Measurements from ENCODE around the gene TAF13. TPM values are rescaled to one million over a fixed set of nuclear protein-coding genes. Genes with fewer than 3 reads are reported as not detected.

The TAF13 gene
- total and polyA plus RNA-seq, 5 experiments from 2014 or later, result 1.5 to 11.6 (median 1.7) TPM

- POLR2A ChIA-PET, result interaction anchor here (4.6 kb wide), 1 partner anchor 10 kb away, joined by 73 read pairs; no protein-coding TSS in a partner anchor
- Mint-ChIP-seq H3K4me1 (peaks cover 25 to 41% (median 36%) of the 10 kb centered on the region in 4 donors), H3K4me3 (no peak overlapping the region), H3K27ac (peak overlapping the region in 9 of 10 donors; percentile 12 to 100 (median 64)), H3K36me3 (no peaks in the 10 kb centered on the region), H3K9me3 (no peaks in the 10 kb centered on the region), H3K27me3 (peaks cover 0 to 7% (median 0%) of the 10 kb centered on the region in 5 donors)
- ATAC-seq (no peak), DNase-seq (peak in 1 of 10 donors; percentile 12)
Measured at GRCh38 chr1:109109906-109110305, 34.1 kb upstream of the TAF13 start.

GRCh38 chr1:109107785-109108184 lies 32.0 kb upstream of the TAF13 start:
- H3K4me1 Mint-ChIP-seq, result peaks cover 12 to 23% (median 21%) of the 10 kb centered on the region in 4 donors
- H3K4me3 Mint-ChIP-seq, result no peak overlapping the region
- no peaks in the 10 kb centered on the region for H3K9me3 Mint-ChIP-seq
- H3K36me3 Mint-ChIP-seq, result no peaks in the 10 kb centered on the region
- H3K27ac Mint-ChIP-seq, result peak overlapping the region in 1 of 10 donors; percentile 39
- DNase-seq, result no peak
- ATAC-seq, result no peak
- peaks cover 0 to 4% (median 0%) of the 10 kb centered on the region in 5 donors for H3K27me3 Mint-ChIP-seq
- POLR2A ChIA-PET, result no interaction called here

- DNase-seq (no peak), ATAC-seq (no peak)
- Mint-ChIP-seq H3K9me3 (no peaks in the 10 kb centered on the region), H3K4me3 (no peak overlapping the region), H3K36me3 (no peaks in the 10 kb centered on the region), H3K27me3 (no peaks in the 10 kb centered on the region), H3K27ac (peak overlapping the region in 6 of 10 donors; percentile 3 to 69 (median 43)), H3K4me1 (peaks cover 9 to 27% (median 14%) of the 10 kb centered on the region in 4 donors)
- POLR2A ChIA-PET, result no interaction called here
Measured at GRCh38 chr1:109105881-109106280, 30.1 kb upstream of the TAF13 start.

DNA sequence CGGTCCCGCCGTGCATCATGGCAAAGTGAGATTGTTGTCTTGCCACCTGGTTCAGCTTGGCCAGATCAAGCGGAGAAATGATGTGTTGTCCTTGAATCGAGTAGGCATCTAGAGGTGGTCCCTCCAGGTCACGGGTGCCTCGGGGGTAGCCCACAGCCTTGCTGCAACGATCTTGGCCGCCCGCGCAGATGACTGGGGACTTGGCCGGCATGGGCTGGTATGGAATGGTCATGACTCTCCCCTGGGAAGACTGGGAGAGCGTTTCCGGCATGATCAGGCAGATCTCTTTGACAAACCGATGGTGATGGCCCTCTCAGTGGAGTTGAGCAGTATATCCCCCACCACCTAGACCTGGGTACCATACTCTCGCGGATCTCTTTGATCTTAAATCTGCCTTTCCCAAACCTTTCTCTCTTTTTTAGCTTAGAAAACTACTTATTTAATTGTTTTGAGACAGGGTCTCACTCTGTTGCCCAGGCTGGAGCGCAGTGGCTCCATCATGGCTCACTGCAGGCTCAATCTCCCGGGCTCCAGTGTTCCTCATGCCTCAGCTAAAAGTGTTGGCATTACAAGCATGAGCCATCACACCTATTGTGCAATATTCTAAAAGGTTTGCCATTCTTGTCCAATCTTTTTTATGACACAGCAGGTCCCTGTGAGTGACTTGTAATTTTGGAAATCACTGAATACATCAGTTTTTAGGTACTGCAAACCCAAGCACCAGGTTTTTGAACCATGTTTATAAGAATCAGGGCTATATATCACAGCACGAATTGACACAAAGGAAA lies 28.8 kb upstream of the TAF13 start:
- POLR2A ChIA-PET, result no interaction called here
- Mint-ChIP-seq H3K4me3 (peak overlapping the region in 1 of 10 donors; percentile 14), H3K4me1 (peaks cover 9 to 22% (median 14%) of the 10 kb centered on the region in 4 donors), H3K9me3 (no peaks in the 10 kb centered on the region), H3K27me3 (peaks cover 0 to 3% (median 0%) of the 10 kb centered on the region in 5 donors), H3K36me3 (no peaks in the 10 kb centered on the region), H3K27ac (peak overlapping the region in 9 of 10 donors; percentile 16 to 84 (median 49))
- ATAC-seq, result no peak
- DNase-seq, result no peak

GRCh38 chr1:109099938-109100773 lies 24.4 kb upstream of the TAF13 start:
- H3K4me3 Mint-ChIP-seq, result peak overlapping the region; percentile 91 to 99 (median 96)
- H3K27ac Mint-ChIP-seq, result peak overlapping the region; percentile 96 to 99 (median 98)
- peaks cover 6 to 30% (median 14%) of the 10 kb centered on the region in 4 donors for H3K4me1 Mint-ChIP-seq
- DNase-seq (peak; percentile 89 to 99 (median 96)), ATAC-seq (peak; percentile 87 to 90)
- H3K36me3 Mint-ChIP-seq, result peaks cover 0 to 16% (median 2%) of the 10 kb centered on the region in 3 donors
- POLR2A ChIA-PET, result interaction anchor here (0.5 to 3.9 kb wide), 37 partner anchors 8 to 1275 kb away, joined by 3 to 103 read pairs (median 4); partner anchors contain the start of genes ATXN7L2, CELSR2, CLCC1 and ELAPOR1
- no peaks in the 10 kb centered on the region for H3K9me3 Mint-ChIP-seq
- peaks cover 0 to 3% (median 0%) of the 10 kb centered on the region in 5 donors for H3K27me3 Mint-ChIP-seq

DNA sequence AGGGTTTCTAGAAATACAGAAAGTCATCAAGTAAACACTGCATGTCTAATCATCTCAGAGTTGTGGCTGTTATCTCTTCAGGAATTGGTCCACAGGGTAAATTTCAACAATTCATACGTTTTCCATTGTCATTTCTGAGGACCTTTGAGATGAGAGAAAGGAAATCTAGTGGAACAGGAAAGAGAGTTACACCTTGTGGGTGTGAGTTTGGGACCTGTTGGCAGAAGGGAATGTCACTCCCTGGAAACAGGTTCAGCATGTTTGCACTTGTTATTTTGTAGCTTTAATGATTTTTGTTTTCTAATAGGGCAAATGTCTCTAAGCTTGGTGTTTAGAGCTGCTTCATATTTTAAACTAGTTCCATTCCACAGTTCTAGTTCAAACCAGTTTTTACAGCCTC lies 20.3 kb upstream of the TAF13 start:
- ATAC-seq (no peak), DNase-seq (no peak)
- peaks cover 0 to 3% (median 0%) of the 10 kb centered on the region in 5 donors for H3K27me3 Mint-ChIP-seq
- H3K27ac Mint-ChIP-seq, result peak overlapping the region in 1 of 10 donors; percentile 35
- peaks cover 0 to 42% (median 8%) of the 10 kb centered on the region in 3 donors for H3K36me3 Mint-ChIP-seq
- H3K4me1 Mint-ChIP-seq, result peaks cover 14 to 40% (median 31%) of the 10 kb centered on the region in 4 donors
- POLR2A ChIA-PET, result interaction anchor here (1.0 kb wide), 1 partner anchor 16 kb away, joined by 3 read pairs; a partner anchor contains a TSS
- H3K9me3 Mint-ChIP-seq, result no peaks in the 10 kb centered on the region
- H3K4me3 Mint-ChIP-seq, result no peak overlapping the region

GRCh38 chr1:109095631-109096030 lies 19.8 kb upstream of the TAF13 start:
- no peak overlapping the region for H3K4me3 Mint-ChIP-seq
- H3K27ac Mint-ChIP-seq, result peak overlapping the region in 2 of 10 donors; percentile 13 to 19
- H3K4me1 Mint-ChIP-seq, result peaks cover 16 to 40% (median 32%) of the 10 kb centered on the region in 4 donors
- H3K27me3 Mint-ChIP-seq, result peaks cover 0 to 3% (median 0%) of the 10 kb centered on the region in 5 donors
- H3K36me3 Mint-ChIP-seq, result peaks cover 0 to 42% (median 8%) of the 10 kb centered on the region in 3 donors
- ATAC-seq (no peak), DNase-seq (no peak)
- POLR2A ChIA-PET, result no interaction called here
- H3K9me3 Mint-ChIP-seq, result peaks cover 0 to under 1% (median 0%) of the 10 kb centered on the region in 9 donors

DNA sequence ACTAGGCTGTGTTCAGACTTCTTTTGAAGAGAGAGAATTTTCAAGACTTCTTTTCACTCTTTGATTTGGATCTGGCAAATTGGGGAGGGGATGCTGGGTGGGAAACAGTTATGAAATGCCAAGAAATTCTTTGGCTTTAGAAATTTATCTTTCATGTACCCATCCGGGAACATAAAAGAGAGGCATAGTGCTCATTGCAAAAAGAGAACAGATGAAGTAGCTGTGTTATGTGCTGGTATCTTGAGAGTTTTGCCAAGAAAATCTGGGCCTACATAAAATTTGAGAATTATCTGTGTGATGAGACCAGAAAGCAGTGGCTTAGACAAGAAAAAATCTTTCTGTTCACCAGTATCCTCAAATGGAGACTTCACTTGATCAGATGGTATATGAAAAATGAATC lies 19.1 kb upstream of the TAF13 start:
- Mint-ChIP-seq H3K4me1 (peaks cover 19 to 46% (median 31%) of the 10 kb centered on the region in 4 donors), H3K27ac (peak overlapping the region in 1 of 10 donors; percentile 26), H3K4me3 (no peak overlapping the region), H3K27me3 (peaks cover 0 to under 1% (median 0%) of the 10 kb centered on the region in 5 donors), H3K36me3 (peaks cover 4 to 42% (median 13%) of the 10 kb centered on the region in 3 donors), H3K9me3 (peaks cover 0 to 8% (median 0%) of the 10 kb centered on the region in 9 donors)
- POLR2A ChIA-PET, result interaction anchor here (0.7 kb wide), 1 partner anchor 188 kb away, joined by 3 read pairs; the partner anchor contains the start of gene PSRC1
- DNase-seq (no peak), ATAC-seq (no peak)

DNA sequence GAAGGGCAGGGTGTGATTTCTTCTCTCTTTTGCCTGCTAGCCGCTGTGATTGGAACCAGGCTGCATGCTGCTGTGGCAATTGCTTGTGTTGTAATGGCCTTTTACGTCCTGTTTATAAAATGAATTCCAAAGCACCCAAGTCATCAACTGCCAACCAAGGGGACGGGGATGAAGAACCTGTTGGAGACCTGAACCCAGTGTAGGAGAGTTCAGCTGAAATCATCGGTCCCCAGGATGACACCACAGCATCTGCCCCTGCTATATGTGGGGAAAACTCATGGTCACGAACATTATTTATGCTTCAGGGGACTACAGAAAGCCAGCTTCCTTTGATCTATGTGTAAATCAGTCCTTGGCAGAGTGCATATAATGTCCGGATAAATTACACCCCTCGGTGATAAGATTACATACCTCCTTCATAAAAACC lies 18.6 kb upstream of the TAF13 start:
- H3K27ac Mint-ChIP-seq, result peak overlapping the region in 3 of 10 donors; percentile 19 to 27 (median 26)
- H3K9me3 Mint-ChIP-seq, result peaks cover 0 to 8% (median 0%) of the 10 kb centered on the region in 9 donors
- ATAC-seq, result no peak
- no peaks in the 10 kb centered on the region for H3K27me3 Mint-ChIP-seq
- peaks cover 18 to 43% (median 30%) of the 10 kb centered on the region in 4 donors for H3K4me1 Mint-ChIP-seq
- H3K36me3 Mint-ChIP-seq, result peaks cover 4 to 42% (median 16%) of the 10 kb centered on the region in 3 donors
- POLR2A ChIA-PET, result interaction anchor here (0.7 kb wide), 1 partner anchor 188 kb away, joined by 3 read pairs; the partner anchor contains the start of gene PSRC1
- H3K4me3 Mint-ChIP-seq, result peak overlapping the region in 1 of 10 donors; percentile 26
- DNase-seq, result no peak

DNA sequence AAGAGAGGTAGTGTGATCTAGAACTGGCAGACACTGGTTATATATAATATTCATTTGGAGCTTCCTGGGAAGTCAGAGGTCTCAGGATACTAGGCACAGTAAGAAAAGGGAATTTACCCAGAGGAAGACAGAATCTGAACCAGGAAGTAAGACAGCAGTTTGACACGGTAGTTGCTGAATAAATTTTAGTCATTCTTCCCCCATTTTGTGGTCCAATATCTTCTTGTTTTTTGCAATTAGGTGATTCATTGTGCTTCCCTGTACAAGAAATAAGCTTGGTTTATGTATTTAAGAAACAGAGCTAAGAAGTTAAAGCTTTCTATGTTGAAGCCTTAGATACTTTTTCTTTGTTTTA lies 16.0 kb upstream of the TAF13 start:
- DNase-seq (no peak), ATAC-seq (no peak)
- peak overlapping the region; percentile 88 to 98 (median 96) for H3K4me3 Mint-ChIP-seq
- H3K27me3 Mint-ChIP-seq, result no peaks in the 10 kb centered on the region
- H3K4me1 Mint-ChIP-seq, result peaks cover 18 to 40% (median 31%) of the 10 kb centered on the region in 4 donors
- H3K9me3 Mint-ChIP-seq, result peaks cover 0 to 13% (median 0%) of the 10 kb centered on the region in 9 donors
- H3K27ac Mint-ChIP-seq, result peak overlapping the region; percentile 96 to 99 (median 98)
- H3K36me3 Mint-ChIP-seq, result peaks cover 4 to 41% (median 20%) of the 10 kb centered on the region in 3 donors
- POLR2A ChIA-PET, result interaction anchor here (1.0 to 5.6 kb wide), 4 partner anchors 8 to 1247 kb away, joined by 3 to 101 read pairs (median 24); partner anchors contain the start of gene TAF13

GRCh38 chr1:109091078-109091838 lies 15.5 kb upstream of the TAF13 start:
- peak; percentile 2 to 23 for ATAC-seq
- no peaks in the 10 kb centered on the region for H3K27me3 Mint-ChIP-seq
- POLR2A ChIA-PET, result interaction anchor here (0.7 to 5.6 kb wide), 12 partner anchors 9 to 1247 kb away, joined by 3 to 101 read pairs (median 4); partner anchors contain the start of genes ELAPOR1, PRPF38B, SARS1 and TAF13
- peaks cover 0 to 13% (median 0%) of the 10 kb centered on the region in 9 donors for H3K9me3 Mint-ChIP-seq
- H3K27ac Mint-ChIP-seq, result peak overlapping the region; percentile 96 to 99 (median 98)
- peaks cover 18 to 40% (median 31%) of the 10 kb centered on the region in 4 donors for H3K4me1 Mint-ChIP-seq
- H3K4me3 Mint-ChIP-seq, result peak overlapping the region; percentile 88 to 98 (median 96)
- no peak for DNase-seq
- peaks cover 4 to 35% (median 18%) of the 10 kb centered on the region in 3 donors for H3K36me3 Mint-ChIP-seq

Measured in naive thymus-derived CD8-positive, alpha-beta T cell (primary cell).